PC-9 (cell line): ENCODE data around the gene IMP4.

Experiments used
- CTCF ChIP-seq: fragments of 200-600 bp; sonication (generic); conservative IDR thresholded peaks from 2 replicates; pipeline ENCODE4 v1.6.1; 2017; ENCODE audit warnings: mixed run types, antibody characterized with exemption, mild to moderate bottlenecking, moderate library complexity
- EZH2 ChIP-seq: fragments of 200-600 bp; sonication (generic); IDR thresholded peaks from 2 replicates; pipeline ENCODE4 v1.8.0; 2017; ENCODE audit warnings: antibody characterized with exemption, low read depth

- TF ChIP-seq CTCF: no peak
- TF ChIP-seq EZH2: no peak
Observed at GRCh38 chr2:130346741-130347066, 4.0 kb downstream of the IMP4 start.
